CD4-positive, alpha-beta T cell treated with Interferon alpha-2 for 1 hour (primary cell): ENCODE data around the gene MSL1.

Source experiments
- DNase-seq, 2 donors: peaks; one replicate each; pipeline ENCODE4 v3.0.0-alpha.2; 2020 to 2022

Gene MSL1

GRCh38 chr17:40091691-40092397 lies 29.9 kb upstream of the MSL1 start:
- no peak for DNase-seq

DNA sequence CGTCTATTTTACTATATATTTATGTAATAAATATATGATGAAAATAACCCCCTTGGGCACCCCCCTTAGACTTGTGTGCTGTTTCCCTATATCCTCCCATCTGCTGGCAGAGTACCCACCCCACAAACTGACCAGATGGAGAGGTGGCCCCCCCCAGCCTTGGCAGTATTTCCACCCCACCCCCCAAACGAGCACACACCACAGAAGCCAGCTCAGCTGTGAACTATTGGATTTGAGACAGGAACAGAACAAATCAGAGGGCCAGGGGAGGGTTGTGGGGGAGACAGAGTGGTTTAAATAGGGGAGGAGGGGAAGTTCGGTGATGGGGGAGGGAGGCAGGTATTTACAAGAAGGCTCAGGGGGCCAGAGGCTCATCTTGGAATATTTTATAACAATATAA lies 29.2 kb upstream of the MSL1 start:
- no peak for DNase-seq

DNA sequence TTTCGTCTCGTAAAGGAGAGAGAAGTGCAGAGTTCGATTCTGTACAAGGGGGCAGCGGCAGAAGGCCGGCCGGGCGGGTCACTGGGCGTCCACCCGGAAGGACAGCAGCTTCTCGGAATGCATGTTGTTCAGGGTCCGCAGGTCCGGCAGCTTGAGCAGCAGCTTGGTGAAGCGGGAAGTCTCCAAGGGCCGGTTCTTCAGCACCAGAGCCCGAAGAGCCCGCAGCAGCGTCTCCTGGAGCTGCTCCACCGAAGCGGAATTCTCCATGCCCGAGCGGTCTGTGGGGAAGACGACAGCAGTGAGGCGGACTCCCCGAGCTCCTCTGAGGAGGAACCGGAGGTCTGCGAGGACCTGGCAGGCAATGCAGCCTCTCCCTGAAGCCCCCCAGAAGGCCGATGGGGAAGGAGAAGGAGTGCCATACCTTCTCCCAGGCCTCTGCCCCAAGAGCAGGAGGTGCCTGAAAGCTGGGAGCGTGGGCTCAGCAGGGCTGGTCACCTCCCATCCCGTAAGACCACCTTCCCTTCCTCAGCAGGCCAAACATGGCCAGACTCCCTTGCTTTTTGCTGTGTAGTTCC lies 28.7 kb upstream of the MSL1 start:
- no peak for DNase-seq

DNA sequence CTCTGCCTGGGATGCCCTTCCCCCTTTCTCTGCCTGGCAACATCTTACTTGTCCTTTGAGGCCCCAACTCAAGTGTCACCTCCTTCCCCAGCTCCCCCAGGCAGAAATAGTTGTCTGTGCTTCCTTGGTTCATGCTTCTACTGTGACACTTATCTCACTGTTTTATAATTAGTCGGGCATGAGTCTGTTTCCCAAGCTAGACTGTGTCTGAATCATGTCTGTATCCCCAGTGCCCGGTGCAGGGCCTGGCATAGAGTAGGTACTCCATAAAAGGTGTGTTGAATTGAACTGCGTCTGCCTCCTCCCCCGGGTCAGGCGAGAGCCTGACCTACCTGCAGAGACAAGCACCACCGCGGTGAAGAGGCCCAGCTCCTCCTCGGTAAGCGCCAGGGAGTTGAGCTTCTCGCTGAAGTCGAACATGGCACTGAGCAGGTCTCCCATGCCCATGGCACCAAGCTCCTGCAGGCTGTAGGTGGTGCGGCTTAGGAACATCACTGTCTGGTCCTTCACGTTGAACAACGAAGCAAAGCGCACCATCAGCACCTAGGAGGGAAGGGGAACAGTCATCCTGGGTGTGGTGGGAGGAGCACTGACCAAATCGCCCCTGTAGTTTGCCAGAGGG lies 28.1 kb upstream of the MSL1 start:
- DNase-seq = no peak

DNA sequence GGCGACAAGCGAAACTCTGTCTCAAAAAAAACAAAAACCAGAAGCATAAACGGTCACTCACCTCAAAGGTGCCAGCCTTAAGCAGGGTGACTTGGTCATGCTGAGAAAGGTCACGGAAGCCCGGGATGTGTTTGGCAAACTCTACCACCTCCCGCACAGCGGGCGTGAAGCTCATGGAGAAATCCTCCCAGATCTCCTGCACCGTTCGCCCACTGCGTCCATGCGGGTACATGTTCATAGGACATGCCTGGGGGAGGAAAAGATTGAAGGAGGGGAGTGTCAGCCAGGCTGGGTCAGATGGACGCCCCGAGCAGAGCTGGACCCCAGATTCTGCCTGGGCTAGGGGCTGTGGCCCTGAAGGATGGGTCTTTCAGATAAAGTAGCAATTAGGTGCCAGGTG lies 26.9 kb upstream of the MSL1 start:
- no peak for DNase-seq

DNA sequence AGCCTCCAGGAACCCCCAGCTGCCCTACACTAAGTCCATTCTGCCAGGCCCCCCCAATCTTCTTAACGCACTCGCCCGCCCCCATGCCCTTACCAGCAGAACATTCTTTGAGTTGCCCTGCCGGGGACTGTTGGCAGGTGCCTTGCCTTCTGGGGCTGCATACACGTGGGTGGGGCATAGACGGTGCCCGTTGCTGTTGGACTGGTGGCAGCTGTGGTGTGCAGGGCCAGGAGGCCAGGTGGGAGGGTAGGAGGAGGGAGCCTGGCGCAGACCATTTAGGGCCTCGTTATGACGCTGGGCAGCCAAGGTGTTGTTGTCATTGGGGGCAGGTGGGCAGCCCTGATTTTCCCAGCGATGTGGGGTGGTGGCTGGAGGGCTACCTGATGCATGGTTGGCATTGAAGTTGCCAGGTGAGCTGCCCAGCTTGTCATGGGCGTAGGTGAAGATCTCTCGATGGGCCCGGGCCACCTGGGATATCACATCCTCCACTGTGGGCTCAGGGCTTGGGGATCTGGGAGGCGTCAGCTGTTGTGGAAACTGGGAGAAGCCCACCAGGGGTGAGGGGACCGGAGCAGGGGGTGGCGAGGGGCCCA lies 26.3 kb upstream of the MSL1 start:
- DNase-seq = no peak

GRCh38 chr17:40095944-40096791 lies 25.6 kb upstream of the MSL1 start:
- DNase-seq = peak; percentile 94 to 96

GRCh38 chr17:40097087-40097486 lies 24.7 kb upstream of the MSL1 start:
- DNase-seq = no peak

GRCh38 chr17:40097931-40098845 lies 23.6 kb upstream of the MSL1 start:
- peak in 1 of 2 donors; percentile 23 for DNase-seq

DNA sequence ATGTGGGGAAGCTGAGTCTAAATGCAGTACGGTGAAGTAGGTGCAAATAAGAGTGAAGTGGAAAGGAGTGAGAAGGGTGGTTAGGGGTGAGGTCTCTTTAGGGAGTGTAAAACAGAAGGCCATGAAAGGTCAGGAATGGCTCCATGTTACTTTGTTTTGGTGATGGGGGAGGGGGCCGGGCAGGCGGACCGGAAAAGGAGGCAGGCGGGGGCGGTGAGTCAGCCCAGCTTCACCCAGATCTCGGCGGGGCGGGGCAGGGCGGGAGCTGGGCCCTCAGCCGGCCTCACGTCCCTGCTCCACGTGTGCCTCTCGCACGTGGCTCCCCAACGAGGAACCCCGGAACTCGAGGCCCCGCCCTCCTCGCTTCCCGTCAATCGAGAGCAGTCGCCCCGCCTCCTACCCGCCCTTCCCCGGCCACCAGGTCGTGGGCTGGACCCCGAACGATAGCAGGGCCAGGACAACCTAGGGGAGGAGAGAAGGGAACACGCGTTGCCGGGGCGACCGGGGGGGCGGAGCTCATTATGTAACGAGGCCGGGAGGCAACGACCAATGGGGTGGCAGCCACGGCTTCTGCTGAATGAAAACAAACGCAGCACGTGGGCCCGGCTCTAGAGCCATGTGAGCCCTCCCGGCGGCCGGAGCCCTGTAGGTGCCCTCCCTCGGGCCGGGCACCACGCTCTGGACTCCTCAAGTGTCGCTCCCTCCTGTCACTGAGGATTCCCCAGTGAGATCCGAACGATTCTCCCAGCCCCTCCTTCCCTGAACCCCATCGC lies 22.7 kb upstream of the MSL1 start:
- DNase-seq = peak; percentile 99 to 100

- peak in 1 of 2 donors; percentile 42 for DNase-seq
Observed at GRCh38 chr17:40099619-40100418, 22.0 kb upstream of the MSL1 start.

GRCh38 chr17:40100419-40100668 lies 21.4 kb upstream of the MSL1 start, which contains the start of gene NR1D1:
Gene NR1D1, minus strand, starts transcription at chr17:40100589. Its CDS starts 495 bp downstream, at chr17:40100094.
- DNase-seq = no peak

- DNase-seq = peak; percentile 93 to 94
Observed at GRCh38 chr17:40100669-40101366, 21.0 kb upstream of the MSL1 start.

DNA sequence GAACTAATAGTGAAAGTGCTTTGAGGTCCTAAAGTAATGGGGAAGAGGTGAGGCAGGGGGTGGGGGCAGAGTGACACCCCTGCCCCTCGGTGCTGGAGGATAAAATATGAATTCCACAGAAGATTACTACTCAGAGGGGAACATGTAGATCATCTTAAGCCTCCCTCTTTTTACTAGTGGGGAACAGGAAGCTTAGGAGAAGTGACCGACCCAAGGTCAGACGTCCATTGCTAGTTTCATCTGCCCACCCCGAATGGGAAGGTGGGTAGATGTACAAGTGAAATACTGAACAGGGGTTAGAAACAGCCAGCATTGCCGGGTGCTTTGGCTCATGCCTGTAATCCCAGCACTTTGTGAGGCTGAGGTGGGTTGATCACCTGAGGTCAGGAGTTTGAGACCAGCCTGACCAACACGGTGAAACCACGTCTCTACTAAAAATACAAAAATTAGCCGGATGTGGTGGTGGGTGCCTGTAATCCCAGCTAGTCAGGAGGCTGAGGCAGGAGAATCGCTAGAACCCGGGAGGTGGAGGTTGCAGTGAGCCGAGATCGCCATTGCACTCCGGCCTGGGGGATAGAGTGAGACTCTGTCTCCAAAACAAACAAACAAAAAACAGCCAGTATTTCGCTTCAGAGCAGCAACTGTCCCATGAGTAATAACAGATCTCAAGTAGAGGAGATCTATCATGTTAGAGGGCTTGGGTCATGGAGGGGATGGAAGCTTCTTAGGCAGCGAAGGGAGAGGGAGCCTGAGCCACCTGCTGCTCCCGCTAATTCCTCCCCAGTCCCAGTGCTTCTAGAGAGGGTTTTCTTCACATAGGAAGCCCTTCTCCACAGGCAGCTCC lies 20.2 kb upstream of the MSL1 start:
- no peak for DNase-seq

DNA sequence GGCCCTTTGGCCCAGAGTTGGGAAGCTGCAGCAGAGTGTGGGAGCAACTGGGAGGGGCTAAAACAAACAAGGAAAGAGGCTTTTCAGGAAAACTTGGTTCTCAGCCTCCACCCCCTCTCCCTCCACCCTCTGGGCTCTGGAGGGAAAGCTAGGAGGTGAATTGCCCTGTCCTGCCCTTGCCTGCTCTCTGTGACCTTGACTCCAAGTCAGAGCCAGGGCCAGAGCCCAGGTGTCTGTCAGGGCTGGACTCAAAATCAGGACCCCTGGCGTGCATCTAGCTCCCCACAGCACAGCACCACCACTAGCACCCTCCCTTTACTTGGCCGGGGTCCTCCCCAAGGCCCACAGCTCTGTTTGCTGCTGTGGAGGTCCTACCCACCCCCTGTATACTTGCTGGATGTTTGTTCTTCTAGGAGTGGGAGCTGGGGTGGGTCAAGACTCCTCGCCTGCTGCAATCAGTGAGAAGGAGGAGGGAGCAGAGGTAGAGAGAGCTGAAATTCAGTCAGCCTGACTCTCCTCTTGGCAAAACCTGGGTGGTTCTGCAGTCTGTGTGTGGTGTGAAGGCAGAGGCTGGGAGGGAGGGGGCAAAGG lies 18.6 kb upstream of the MSL1 start:
- DNase-seq = no peak

GRCh38 chr17:40103688-40104087 lies 18.1 kb upstream of the MSL1 start:
- no peak for DNase-seq

- no peak for DNase-seq
Observed at GRCh38 chr17:40104594-40105486, 16.9 kb upstream of the MSL1 start.
